Uterus (tissue), 2 donors: ENCODE results near the gene ARHGEF17.

Experiments used
- POLR2A ChIP-seq, 2 donors: fragments of 450-650 bp; IDR thresholded peaks; one replicate each; pipeline ENCODE4 v1.6.1; 2016; ENCODE audit warnings: antibody characterized with exemption in 2 of 2, mild to moderate bottlenecking in 1 of 2, moderate library complexity in 1 of 2
- TF ChIP-seq, protein P1 (sequence below), 4 experiments: fragments of 200-600 bp in 2 of 4; fragments of 450-650 bp in 2 of 4; sonication (generic) in 2 of 4; IDR thresholded peaks; one replicate each; pipeline ENCODE4 v1.5.1; 2016 to 2019; ENCODE audit warnings: antibody characterized with exemption in 4 of 4, mild to moderate bottlenecking in 2 of 4, moderate library complexity in 1 of 4

DNA sequence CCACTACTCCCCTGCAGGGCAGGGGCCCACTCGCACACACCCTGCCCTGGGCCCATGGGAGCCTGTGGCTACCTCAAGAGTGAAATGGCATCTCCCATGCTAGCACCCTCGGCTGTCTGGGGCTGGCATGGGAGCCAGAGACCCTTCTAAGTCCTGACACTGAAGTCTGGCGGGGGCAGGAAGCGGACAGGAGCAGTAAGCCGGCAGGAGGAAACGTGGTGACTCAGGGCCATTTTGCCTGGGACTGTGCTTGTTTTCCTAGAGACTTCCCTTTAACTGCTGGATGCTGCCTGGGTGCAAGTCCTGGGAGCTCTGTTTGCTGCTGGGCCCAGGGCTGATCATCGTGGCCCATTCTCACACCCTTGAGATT, 84.9 kb downstream of the ARHGEF17 start:
- TF ChIP-seq, protein P1, sequence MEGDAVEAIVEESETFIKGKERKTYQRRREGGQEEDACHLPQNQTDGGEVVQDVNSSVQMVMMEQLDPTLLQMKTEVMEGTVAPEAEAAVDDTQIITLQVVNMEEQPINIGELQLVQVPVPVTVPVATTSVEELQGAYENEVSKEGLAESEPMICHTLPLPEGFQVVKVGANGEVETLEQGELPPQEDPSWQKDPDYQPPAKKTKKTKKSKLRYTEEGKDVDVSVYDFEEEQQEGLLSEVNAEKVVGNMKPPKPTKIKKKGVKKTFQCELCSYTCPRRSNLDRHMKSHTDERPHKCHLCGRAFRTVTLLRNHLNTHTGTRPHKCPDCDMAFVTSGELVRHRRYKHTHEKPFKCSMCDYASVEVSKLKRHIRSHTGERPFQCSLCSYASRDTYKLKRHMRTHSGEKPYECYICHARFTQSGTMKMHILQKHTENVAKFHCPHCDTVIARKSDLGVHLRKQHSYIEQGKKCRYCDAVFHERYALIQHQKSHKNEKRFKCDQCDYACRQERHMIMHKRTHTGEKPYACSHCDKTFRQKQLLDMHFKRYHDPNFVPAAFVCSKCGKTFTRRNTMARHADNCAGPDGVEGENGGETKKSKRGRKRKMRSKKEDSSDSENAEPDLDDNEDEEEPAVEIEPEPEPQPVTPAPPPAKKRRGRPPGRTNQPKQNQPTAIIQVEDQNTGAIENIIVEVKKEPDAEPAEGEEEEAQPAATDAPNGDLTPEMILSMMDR (IDR thresholded peaks at IDR 0.05): no peak
- TF ChIP-seq POLR2A (IDR thresholded peaks at IDR 0.05): no peak
